ENCODE data around the gene RPS6KB2.

DNA sequence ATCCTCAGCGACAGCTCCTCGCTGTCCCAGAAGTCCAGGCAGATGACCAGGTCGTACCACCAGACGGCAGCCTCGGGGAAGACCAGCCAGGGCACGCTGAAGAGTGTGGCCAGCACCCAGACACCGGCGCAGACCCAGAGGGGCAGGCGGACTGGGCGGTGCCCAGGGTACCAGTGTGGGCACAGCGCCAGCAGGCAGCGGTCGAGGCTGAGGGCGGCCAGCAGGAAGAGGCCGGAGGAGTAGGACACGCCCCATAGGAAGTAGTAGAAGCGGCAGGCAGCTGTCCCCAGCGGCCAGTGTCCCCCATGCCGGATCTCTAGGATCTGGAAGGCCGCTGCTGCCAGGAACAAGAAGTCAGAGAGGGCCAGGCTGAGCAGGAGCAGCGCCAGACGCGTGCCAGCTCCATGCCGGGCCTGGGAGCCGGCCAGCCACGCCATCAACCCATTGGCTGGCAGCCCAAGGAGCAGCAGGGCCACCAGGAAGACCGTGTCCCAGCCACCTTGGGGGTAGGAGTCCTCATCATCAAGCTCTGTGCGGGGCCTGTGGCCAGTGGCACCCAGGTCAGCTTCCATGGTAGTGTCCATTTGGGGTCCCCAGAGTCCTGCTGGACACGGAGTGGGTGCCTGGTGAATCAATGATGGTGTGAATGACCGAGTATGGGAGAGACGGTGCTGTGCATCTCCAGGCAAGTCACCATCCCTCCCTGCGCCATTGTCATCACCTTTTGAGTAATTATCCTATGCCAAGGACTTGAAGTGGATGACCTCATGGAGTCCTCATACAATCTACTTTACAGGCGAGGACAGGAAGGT lies 24.1 kb downstream of the RPS6KB2 start, which contains the start of gene GPR152:
- TF ChIP-seq, protein P1, sequence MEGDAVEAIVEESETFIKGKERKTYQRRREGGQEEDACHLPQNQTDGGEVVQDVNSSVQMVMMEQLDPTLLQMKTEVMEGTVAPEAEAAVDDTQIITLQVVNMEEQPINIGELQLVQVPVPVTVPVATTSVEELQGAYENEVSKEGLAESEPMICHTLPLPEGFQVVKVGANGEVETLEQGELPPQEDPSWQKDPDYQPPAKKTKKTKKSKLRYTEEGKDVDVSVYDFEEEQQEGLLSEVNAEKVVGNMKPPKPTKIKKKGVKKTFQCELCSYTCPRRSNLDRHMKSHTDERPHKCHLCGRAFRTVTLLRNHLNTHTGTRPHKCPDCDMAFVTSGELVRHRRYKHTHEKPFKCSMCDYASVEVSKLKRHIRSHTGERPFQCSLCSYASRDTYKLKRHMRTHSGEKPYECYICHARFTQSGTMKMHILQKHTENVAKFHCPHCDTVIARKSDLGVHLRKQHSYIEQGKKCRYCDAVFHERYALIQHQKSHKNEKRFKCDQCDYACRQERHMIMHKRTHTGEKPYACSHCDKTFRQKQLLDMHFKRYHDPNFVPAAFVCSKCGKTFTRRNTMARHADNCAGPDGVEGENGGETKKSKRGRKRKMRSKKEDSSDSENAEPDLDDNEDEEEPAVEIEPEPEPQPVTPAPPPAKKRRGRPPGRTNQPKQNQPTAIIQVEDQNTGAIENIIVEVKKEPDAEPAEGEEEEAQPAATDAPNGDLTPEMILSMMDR (IDR thresholded peaks at IDR 0.05): peak in 1 of 4 experiments; percentile 23
- no peak for TF ChIP-seq POLR2A (IDR thresholded peaks at IDR 0.05)

All from prostate gland (tissue), 2 donors.